ENCODE measurements around the gene NOVA2. TPM values are rescaled to one million over a fixed set of nuclear protein-coding genes. Genes with fewer than 3 reads are reported as not detected.

Gene NOVA2
- total and polyA plus RNA-seq, 2 of the 8 experiments (the other 6 are each of a cell fraction or from before 2014, with no cell fraction given) = 3.2 to 24.6 TPM

GRCh38 chr19:45995715-45996385 lies 22.2 kb upstream of the NOVA2 start:
- peak overlapping the region; percentile 57; the same call in 1 of the 2 replicates for H3K27ac ChIP-seq (ENCODE audit: low read depth, low read length)
- H3K4me3 ChIP-seq (ENCODE audit: extremely low read depth in 1 of 4, insufficient read depth in 2 of 4, low read depth in 3 of 4, low read length in 4 of 4) = peak overlapping the region; percentile 83 to 100 (median 89)
- no peak overlapping the region for H4K5ac ChIP-seq (ENCODE audit: insufficient read length, low read depth, low read length)
- H3K9me3 ChIP-seq (ENCODE audit: insufficient read depth in 2 of 2, low read depth in 1 of 2, low read length in 1 of 2) = no peaks in the 10 kb centered on the region
- no peak overlapping the region for H3K18ac ChIP-seq (ENCODE audit: extremely low read depth, low read length)
- ChIA-PET POLR2A (ENCODE audit: partially characterized antibody) (interaction anchor here (0.6 to 1.8 kb wide), 7 partner anchors 10 to 601 kb away, joined by 3 to 9 read pairs (median 4); no protein-coding TSS in a partner anchor), CTCF (ENCODE audit: partially characterized antibody) (interaction anchor here (0.8 to 1.6 kb wide), 4 partner anchors 12 to 302 kb away, joined by 3 to 8 read pairs (median 4); no protein-coding TSS in a partner anchor)
- TF ChIP-seq HDAC6 (IDR thresholded peaks at IDR 0.05; ENCODE audit: low read depth, low read length) (no peak), KDM4A (IDR thresholded peaks at IDR 0.05; ENCODE audit: low read depth, low read length, severe bottlenecking) (peak; percentile 11), MAFK (IDR thresholded peaks at IDR 0.05; ENCODE audit: low read depth, low read length) (no peak), SUZ12 (IDR thresholded peaks at IDR 0.05; ENCODE audit: low read length) (no peak), BRCA1 (IDR thresholded peaks at IDR 0.05; ENCODE audit: low read depth, low read length) (no peak)
- no peak overlapping the region for H2BK12ac ChIP-seq (ENCODE audit: low read depth, low read length)
- peak overlapping the region; percentile 95 to 97 for H3K4me2 ChIP-seq (ENCODE audit: insufficient read depth in 1 of 2, low read depth in 2 of 2, low read length in 2 of 2)
- no peak overlapping the region for H3K56ac ChIP-seq (replicated peaks; ENCODE audit: insufficient read length, low read depth, low read length)
- H3K4me1 ChIP-seq (replicated peaks in 1 of 4; ENCODE audit: control insufficient read depth in 3 of 4, insufficient read depth in 4 of 4, low read length in 3 of 4) = peaks cover 3 to 10% (median 4%) of the 10 kb centered on the region in 4 experiments; a peak in 6 of 7 replicates
- H3K9ac ChIP-seq (replicated peaks in 1 of 4; ENCODE audit: extremely low read depth in 1 of 4, low read depth in 3 of 4, low read length in 3 of 4) = peak overlapping the region; percentile 56 to 82 (median 73)
- H3K36me3 ChIP-seq (ENCODE audit: control insufficient read depth in 2 of 4, insufficient read depth in 4 of 4, low read length in 3 of 4) = 0 out of 8 replicates have a peak, but pooled peaks cover 0 to 6% (median 0%) of the 10 kb centered on the region in 4 experiments
- H3K79me1 ChIP-seq (ENCODE audit: low read depth, low read length) = peaks cover 7% of the 10 kb centered on the region; the same call in 1 of the 2 replicates
- no peaks in the 10 kb centered on the region for H3K27me3 ChIP-seq (replicated peaks in 1 of 4; ENCODE audit: control insufficient read depth in 3 of 4, extremely low read depth in 1 of 4, insufficient read depth in 3 of 4, low read length in 3 of 4)
- WGBS, 2 experiments (ENCODE audit: extremely low coverage in 1 of 2, insufficient coverage in 1 of 2, insufficient read length in 1 of 2, insufficient replicate concordance in 2 of 2, low coverage in 1 of 2, low lambda C conversion rate in 2 of 2, missing lambda C conversion rate in 1 of 2) = 29% methylated on average over 13 of the region's 13 CpGs; no CpG with 5 or more reads in 1 of the 2 experiments
- H2AFZ ChIP-seq (ENCODE audit: low read length) = no peak overlapping the region
- H2BK120ac ChIP-seq (replicated peaks; ENCODE audit: low read depth, low read length) = no peak overlapping the region
- no peak overlapping the region for H4K8ac ChIP-seq (ENCODE audit: extremely low read depth, insufficient read depth, low read length)
- no peak overlapping the region for H4K91ac ChIP-seq (replicated peaks; ENCODE audit: insufficient read length, low read length)
- peaks cover 14% of the 10 kb centered on the region for H3K23me2 ChIP-seq (ENCODE audit: low read depth, low read length)
- peaks cover 0 to 9% of the 10 kb centered on the region in 2 experiments; a peak in 2 of 4 replicates for H3K79me2 ChIP-seq (ENCODE audit: control insufficient read depth in 1 of 2, insufficient read depth in 2 of 2, low read length in 2 of 2)
- H4K20me1 ChIP-seq (replicated peaks in 1 of 2; ENCODE audit: control insufficient read depth in 1 of 2, insufficient read depth in 2 of 2, low read length in 2 of 2) = no peaks in the 10 kb centered on the region
- FAIRE-seq (no peak), DNase-seq (ENCODE audit: low read depth in 1 of 2, low spot score in 2 of 2) (no peak)
- H3K4ac ChIP-seq (replicated peaks; ENCODE audit: insufficient read length, low read depth, low read length) = no peak overlapping the region
- H3K23ac ChIP-seq (ENCODE audit: insufficient read length) = no peak overlapping the region
- no peak overlapping the region for H2AK5ac ChIP-seq (ENCODE audit: low read depth, low read length)
- no peak overlapping the region for H2BK5ac ChIP-seq (ENCODE audit: low read depth, low read length)
- no peak overlapping the region for H2BK20ac ChIP-seq (ENCODE audit: low read length)
- no peak overlapping the region for H2BK15ac ChIP-seq (ENCODE audit: low read length)
- H3K14ac ChIP-seq (ENCODE audit: insufficient read length) = no peak overlapping the region
